ENCODE results near the gene SEC14L6.
"Not testable (repeated sequence)": the region's sequence is repeated elsewhere in the genome, so short reads cannot be mapped to it uniquely, and the experiment has no call there.

The SEC14L6 gene

DNA sequence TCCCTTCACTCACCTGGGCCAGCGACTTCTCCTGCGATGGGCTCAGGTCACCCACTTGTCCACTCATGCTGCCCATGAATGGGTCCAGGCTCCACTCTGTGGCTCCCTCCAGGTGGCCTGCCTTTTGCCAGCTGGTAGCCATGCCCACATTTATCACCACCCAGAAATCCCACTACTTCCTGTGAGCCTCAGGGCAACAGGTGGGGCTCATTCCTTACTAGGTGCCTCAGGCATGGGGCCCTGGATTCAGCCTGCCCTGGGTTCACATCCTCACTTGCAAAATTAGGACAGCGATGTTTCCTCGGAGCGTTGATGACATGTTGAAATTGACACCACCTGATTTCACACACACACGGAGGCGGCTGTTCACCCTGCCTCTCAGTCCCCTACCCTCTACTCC lies at the start of gene SEC14L6:
Gene SEC14L6 (minus strand): TSS at position 126 of the 400 bp plus-strand sequence. CDS start 59 bp downstream, at position 67.
- no peak for DNase-seq (ENCODE audit: low read depth in 2 of 2)

DNA sequence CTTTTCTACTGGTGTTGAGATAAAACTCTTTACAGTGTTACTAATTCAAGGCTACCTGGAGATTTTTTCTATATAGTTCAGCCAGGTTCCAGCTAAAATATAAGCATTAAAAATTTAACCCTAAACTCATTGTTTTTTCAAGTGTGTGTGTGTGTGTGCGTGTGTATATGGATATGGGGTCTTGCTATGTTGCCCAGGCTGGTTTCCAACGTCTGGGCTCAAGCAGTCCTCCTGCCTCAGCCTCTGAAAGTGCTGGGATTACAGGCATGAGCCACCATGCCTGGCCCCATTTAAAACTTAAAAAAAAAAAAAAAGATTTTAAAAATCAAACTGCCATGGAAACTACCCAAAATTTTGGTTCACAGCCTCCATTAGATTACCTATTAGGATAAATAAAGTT lies 49.7 kb upstream of the SEC14L6 start:
- DNase-seq (ENCODE audit: low read depth in 2 of 2) = no peak

DNA sequence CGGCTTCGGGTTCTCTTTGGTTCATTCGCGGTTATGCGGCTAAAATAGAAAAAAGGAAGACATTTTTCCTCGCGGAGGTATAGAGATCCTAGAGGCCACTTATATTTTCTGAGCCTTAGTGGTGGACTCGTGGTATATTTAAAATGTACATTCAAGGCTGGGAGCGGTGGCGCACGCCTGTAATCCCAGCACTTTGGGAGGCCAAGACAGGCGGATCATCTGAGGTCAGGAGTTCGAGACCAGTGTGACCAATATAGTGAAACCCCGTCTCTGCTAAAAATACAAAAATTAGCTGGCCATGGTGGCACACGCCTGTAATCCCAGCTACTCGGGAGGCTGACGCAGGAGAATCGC lies 45.8 kb upstream of the SEC14L6 start:
- not testable (repeated sequence) for DNase-seq (ENCODE audit: low read depth in 2 of 2)

DNA sequence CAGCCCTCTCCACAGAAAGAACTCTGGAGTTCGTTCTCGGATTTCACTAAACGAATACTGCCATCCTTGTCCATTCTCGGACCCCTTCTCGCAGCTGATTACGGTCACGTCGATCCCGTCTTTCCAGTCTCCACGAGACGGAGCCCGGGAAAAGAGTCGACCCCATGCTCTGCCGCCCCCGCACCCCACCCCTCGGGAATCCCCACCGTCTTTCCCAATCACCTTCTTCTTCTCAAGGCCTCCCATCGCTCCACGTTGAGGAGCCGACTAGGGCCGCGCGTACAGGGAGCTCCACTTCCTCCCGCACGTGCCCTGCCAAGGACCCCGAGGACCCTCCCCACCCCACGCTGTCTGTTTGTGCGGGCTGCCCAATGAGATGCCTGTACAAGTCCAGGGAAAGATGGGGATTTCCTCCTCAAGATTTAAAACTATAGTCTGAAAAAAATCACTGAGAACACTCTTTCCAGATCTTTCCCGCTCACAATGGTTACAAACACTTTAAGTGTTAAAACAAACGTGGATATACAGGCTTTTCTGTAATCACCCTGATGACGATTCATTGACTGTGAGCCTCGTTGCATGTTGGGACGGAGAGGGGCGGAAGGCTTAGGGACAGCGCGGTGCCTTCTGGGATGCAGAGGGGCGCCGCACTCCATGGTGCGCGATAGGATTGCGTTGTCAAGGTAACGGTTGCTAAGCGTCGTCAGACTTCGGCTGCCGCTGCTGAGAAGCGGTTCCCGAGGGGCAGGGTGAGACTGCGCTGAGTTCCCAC lies 45.2 kb upstream of the SEC14L6 start, which contains the start of gene PES1:
Gene PES1 (minus strand): TSS at position 323 of the 772 bp plus-strand sequence. CDS start 77 bp downstream, at position 246.
- peak; percentile 85 to 88 for DNase-seq (ENCODE audit: low read depth in 2 of 2)

DNA sequence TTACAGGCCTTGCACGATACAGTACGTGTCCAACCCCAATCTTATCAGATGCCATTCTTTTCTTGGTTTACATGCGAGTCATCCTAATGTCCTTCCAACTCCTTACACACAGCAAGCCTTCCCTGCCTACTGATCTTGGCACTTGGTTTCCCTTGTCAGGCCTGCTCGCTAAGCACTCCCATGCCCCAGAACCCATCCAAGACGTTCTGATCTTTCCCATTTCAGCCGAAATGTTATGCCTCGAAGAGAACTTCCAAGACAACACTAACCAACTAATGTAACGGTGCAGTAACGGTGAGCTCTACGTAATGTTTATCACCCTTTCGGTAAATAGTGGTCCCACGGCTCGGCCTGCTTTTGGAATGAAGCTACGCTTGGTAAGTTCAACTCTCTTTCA lies 44.6 kb upstream of the SEC14L6 start:
- DNase-seq (ENCODE audit: low read depth in 2 of 2) = no peak

DNA sequence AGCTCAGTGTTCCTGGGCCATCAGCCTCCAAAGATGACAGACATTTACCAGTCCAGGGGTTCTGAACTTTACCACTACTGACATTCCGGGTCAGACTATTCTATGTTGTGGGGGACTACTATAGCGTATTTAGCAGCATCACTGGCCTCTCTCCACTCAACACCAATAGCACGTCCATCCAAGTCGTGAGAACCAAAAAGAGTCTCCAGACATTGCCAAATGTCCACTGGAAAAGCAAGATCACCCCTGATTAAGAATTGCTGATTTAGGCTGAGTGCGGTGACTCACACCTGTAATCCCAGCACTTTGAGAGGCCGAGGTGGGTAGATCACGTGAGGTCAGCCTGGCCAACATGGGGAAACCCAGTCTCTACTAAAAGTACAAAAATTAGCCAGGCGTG lies 39.9 kb upstream of the SEC14L6 start:
- no peak for DNase-seq (ENCODE audit: low read depth in 2 of 2)

DNA sequence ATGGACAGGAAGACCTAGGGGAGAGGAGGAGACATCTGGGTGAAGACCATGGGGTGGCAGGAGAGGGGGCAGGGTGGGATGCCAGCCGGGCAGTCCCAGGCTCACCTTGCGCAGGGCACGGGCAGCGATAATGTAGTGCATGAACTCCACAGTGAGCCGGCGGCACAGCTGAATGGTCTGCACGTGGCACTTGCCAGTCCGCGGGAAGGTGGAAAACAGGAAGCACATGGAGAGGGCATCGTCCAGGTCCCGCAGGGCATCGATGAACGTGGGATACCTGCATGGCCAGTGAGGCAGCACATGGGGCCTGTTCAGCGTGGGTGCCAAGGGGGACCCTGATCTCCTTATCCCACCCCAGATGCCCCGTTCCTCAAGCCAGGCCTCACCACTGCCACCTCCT lies 37.9 kb upstream of the SEC14L6 start:
- DNase-seq (ENCODE audit: low read depth in 2 of 2) = no peak

DNA sequence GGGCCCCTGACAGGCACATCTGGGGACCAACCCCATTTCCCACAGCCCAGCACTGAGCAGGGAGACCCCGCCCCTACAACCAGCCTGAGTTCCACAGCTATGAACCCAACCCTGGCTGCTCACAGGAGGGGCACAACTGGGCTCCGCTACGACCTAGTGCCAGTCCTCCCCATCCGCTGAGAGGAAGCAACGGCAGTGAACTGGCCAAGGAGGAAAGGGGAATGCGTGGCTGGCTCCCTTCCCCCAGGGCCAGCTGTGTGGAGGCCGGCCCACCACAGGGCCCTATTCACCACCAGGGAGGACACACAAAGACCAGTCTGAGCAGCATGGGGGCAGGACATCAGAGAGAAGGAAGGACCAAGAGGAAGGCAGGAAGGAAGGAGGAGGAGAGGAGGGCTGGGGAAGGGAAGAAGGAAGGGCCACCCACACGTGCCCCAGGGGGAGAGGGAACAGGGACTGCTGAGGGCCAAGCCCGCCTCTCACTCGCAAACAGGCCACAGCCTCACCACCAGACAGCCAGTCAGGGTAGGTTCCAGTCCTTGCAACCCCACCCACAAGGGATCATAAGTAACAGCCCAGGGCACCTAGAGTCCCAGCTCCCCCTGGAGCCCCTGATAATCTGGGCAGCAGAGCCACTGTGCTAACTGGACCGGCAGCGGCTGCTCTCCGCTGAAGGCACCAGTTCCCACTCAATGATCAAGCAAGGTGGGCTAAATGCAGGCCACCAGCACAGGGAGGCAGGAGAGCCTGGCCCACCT lies 36.4 kb upstream of the SEC14L6 start:
- DNase-seq (ENCODE audit: low read depth in 2 of 2) = no peak

DNA sequence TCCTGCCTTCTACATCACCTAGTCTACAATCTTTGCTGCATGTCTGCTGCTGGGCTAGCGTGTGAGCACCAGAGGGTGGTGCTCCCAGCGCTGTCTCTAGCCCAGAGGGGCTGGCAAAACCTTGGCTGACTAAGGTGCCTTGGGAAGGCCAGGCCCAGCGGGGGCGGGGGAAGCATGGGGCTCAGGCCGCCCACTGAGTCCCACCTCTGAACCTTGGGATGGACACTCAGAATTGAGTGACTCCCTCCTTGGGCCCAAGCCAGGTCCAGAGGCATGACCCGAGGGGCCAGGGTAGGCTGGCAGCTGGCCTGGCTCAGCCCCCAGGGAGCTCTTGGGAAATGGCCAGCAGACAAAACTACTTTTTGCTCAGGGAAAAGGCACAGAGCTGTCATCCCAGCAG lies 35.5 kb upstream of the SEC14L6 start:
- DNase-seq (ENCODE audit: low read depth in 2 of 2) = no peak

DNA sequence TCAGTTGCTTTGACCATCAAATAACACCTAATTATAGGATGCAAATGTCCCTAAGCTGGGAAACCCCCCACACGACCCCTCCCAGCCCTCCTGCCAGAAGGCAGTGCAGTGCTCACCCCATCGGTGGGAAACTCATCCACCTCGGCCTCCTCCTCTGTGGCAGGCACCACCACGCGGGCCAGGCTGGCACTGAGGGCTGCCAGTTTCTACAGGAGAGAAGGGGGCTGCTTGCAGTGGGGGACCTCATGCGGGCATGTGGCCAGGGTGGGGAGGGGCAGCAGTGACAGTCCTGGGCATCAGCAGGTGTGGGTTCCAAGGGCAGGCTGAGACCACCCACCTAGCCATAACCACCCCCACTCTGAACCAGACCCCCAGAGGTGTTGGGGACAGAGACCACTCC lies 34.4 kb upstream of the SEC14L6 start:
- no peak for DNase-seq (ENCODE audit: low read depth in 2 of 2)

DNA sequence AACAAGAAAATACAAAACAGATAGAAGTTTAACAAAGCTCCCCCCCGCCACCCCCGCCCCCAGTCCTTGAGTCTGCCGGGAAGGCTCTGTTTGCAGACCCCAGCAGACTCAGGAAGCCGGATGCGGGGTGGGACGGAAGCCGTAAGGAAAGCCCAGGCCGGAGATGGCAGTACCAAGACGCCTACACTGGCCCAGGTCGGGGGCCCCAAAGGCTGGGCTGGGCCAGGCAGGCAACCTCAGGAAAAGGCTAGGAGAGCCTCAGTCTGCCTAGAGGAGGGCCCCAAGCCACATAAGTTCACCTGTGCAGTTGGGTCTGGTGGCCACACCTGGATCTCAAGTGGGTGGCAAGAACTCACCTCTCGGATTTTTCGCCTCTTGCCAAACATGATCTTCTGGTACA lies 31.9 kb upstream of the SEC14L6 start:
- DNase-seq (ENCODE audit: low read depth in 2 of 2) = no peak

DNA sequence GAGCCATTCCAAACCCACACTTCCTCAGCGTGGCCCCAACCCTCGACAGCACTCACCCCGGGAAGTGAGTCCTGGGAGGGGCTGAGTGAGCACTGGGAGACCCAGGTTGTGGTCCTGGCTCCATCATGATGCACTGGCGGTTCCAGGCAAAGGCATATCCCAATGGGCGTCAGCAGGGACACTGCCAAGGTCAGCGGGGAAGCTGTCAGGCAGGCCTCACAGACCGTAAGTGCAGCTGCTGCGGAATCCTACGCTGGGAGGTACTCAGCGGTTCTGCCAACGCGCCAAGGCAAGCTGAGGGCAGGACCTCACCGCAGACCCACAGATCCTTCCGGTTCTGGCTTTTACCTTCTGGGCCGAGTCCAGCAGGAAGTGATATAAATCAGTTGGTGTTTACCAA lies 29.3 kb upstream of the SEC14L6 start:
- no peak for DNase-seq (ENCODE audit: low read depth in 2 of 2)

DNA sequence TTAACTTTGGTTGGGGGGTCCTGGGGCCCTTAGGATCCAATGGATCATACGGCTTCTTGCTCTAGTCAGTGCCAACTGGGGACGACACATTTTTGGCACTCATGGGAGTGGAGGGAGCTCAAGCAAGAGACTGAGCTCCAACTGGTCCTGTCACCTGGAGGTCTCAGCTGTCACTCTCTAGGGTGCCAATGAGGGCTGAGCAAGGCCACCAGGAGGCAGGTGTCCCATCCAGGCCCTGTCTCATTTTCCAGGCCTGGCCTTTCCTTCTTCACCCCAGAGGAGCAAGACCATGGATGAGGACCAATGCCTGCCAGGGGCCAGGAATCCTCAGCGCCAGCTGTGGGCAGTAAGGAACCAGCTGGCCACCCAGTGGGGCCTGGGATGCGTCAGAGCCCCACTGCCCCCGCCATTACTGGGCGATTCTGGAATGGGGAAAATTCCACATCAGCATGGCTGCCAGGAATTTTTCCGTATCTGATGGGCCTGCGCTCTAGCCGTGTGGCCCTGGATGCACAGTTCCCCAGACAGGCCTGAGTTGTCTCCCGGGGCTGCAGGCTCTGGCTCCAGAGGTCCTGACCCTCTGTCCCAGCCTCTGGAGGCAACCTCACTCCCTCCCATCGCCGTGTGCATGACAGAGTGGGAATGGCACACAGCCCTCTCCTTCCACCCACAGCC lies 28.6 kb upstream of the SEC14L6 start:
- DNase-seq (ENCODE audit: low read depth in 2 of 2) = no peak

DNA sequence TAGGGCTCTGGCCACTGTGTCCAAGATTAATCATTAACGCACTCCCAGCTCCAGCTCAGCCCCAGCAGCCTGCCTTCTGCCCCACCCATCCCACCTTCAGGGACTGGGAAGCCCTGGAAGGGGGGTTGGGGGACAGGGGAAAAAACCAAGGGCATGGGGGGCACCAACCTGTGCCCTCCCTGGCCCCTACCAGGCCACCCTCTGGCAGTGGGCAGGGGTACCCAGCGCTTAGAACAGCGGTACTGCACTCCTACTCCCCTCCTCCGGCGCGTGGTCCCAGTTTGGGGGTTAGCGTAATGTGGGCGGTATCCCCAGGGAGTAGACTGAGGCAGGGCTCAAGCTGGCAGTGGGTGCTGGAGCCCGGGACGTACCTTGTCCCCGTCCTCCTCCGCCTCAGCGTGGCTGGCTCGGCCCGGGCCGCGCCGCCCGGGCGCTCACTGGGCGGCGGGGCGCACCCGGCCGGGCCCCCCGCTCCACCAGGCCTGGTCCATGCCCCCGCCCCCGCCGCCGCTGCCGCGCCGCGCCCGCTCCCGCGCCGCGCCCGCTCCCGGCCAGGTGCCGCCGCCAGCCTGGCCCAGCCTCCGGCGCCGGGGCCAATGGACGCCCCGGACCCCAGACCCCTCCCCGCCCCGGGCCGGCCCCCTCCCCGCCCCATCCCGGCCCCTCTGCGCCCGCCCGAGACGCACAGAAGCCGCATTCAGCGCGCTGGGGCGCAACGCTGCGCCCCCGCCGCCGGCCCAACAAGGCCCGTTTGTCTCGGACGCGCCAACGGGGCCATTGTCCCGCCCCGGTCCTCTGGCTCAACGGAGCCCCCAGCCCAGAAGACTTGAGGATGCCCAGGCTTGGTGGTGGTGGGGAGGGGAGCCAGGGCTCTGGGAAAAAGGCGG lies 27.8 kb upstream of the SEC14L6 start, which contains the start of gene GAL3ST1:
Gene GAL3ST1 (minus strand): TSS at position 571 of the 887 bp plus-strand sequence. CDS start 17,273 bp downstream, outside the sequence.
- no peak for DNase-seq (ENCODE audit: low read depth in 2 of 2)

DNA sequence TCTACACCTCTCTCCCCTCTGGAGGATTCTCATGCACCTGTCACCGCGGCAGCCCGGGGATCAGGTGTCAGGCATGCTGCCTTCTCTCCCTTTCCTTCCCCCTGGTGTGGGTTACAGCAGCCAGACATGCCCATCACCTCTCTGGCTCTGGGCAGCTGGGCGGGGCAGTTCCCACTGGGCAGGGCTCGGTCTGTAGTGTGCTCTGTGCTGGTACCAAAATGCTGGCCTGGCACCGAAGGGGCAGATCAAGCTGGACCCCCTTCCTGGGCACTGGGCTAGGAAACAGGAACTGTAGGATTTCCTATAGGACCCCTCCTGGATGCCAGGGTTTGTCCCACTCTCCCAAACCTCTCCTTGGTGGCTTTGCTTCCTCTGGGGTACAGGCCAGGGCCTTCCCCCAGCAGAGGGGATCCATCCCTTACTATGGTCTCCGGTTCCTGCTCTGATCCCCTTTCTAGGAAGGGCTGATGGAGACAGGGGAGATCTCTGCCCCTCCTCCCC lies 27.1 kb upstream of the SEC14L6 start:
- DNase-seq (ENCODE audit: low read depth in 2 of 2) = no peak

DNA sequence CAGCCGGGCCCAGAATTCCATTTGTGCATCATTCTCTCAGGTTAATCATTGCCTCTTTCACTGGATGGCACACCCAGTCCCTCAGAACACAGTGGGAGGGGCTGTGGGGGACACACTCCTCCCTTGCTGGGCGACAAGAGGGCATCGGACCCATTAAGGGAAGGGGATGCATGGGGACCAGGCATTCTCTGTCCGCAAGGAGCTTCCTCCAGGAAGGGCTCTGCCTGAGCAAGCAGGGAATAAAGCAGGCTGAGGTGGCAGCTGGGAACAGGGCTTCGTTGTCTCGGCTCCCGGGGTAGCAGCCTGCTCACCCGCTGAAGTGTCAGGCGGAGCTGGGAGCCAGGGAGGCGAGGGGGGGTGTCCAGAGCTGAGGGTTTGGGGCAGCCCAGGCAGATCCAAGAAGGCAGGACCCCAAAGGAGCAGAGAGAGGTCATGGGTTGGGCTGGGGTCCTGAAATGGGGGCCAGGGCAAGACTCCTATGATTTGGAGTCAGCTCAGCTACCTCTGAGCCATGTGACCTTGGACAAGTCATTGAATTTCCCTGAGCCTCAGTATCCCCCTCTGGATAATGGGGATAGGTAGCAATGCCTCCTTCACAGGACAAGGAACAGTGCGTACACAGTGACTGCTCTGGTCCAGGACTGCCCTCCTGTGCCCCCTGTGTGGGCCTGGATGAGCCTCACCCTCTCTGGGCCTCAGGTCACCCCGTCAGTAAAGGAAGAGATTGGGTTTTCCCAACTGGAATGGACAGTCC lies 26.5 kb upstream of the SEC14L6 start:
- DNase-seq (ENCODE audit: low read depth in 2 of 2) = no peak

DNA sequence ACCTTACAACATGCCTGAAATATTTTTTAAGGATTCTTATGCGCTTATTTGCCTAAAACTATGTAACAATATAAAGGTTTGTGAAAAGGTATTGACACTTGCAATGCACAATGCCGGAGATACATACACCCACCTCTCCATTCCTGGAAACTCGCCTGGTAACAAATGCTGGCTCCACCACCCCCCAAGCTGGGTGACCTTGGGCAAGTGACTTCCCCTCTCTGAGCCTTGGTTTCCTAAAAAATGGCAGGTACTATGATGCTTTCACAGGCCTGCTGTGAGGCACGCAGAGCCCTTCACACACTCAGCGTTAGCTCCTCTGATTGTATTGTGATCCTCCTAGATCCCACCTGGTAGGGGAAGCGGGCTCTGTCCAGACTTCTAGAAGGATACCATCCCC lies 25.7 kb upstream of the SEC14L6 start:
- no peak for DNase-seq (ENCODE audit: low read depth in 2 of 2)

DNA sequence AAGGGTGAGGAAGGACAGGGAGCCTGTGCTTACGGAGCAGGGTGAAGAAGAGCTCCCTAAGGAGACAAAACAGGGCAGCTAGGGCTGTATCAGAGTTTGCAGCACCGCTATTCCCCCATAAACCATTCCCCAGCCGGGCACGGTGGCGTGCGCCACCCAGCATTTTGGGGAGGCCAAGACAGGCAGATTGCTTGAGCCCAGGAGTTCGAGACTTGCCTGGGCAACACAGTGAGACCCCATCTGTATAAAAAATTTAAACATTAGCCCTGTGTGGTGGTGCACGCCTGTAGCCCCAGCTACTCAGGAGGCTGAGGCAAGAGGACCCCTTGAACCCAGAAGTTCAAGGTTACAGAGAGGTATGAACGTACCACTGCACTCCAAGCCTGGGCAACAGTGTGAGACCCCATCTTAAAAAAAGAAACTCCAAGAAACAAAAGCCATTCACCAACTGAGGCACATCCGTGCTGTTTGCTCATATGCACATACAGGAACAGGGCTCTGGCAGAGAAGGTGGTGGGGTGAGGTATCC lies 23.2 kb upstream of the SEC14L6 start:
- no peak for DNase-seq (ENCODE audit: low read depth in 2 of 2)

DNA sequence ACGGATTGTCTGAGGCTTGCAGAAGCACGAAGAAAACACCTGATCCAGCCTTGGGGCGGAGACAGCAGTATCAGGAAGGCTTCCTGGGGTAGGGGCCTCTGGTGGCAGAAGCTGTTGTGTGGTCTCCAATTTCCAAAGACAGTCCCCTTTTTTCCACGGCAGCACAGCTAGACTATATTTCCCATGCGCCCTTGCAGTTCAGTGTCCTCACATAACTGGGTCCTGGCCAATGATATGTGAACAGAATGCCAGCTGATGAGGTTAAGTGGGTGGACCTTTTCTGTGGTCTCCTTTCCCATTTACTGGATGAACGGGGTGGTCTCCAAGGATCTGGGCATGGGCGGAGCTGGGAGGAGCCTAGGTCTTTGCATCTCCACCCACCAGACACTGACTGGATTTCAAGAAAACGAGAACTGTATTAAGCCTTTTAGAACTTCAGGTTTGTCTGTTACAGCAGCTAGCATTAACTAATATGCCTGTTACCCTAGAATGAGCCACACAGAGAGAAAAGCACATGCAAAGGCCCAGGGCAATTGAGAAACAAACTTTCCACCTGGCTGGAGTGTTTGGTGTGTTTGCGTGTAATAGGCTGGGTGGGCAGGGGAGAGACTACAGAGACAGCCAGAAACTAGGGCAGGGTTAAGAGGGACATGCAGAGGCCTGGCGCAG lies 21.7 kb upstream of the SEC14L6 start:
- no peak for DNase-seq (ENCODE audit: low read depth in 2 of 2)

DNA sequence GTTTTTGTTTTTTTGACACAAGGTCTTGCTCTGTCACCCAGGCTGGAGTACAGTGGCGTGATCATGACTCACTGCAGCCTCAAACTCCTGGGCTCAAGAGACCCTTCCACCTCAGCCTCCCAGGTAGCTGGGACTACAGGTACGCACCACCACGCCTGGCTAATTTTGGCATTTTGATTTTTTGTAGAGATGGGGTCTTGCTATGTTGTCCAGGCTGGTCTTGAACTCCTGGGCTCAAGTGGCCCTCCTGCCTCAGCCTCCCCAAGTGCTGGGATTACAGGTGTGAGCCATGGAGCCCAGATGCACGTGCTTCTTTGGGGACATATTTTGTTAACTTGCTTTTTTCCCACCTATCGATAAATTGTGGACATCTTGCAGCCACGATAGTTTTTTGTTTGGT lies 20.7 kb upstream of the SEC14L6 start:
- not testable (repeated sequence) for DNase-seq (ENCODE audit: low read depth in 2 of 2)
